IMR-90 (cell line): ENCODE results near the gene ACSS1. TPM values are rescaled to one million over a fixed set of nuclear protein-coding genes. Genes with fewer than 3 reads are reported as not detected.

ENCODE experiments used
- ATAC-seq: fragments of 200-7000 bp; cut with Tn5 transposase; 2 replicates; pipeline ENCODE4 v1.9.1; 2020; ENCODE audit warnings: low read depth, mild to moderate bottlenecking, moderate library complexity
- BruUV-seq: library from RNA; stranded (reverse); fragments of 400-500 nt; replicated peaks from 2 replicates; lab custom pipeline; 2021; lab: Mats Ljungman, UMichigan
- CTCF ChIA-PET: fragments of 300-600 bp; formaldehyde crosslinking; extraction: SDS; loops from one replicate; lab custom pipeline; 2021; ENCODE audit warnings: antibody characterized with exemption; lab: Yijun Ruan, JAX
- POLR2A ChIA-PET: fragments of 300-600 bp; sonication (Branson Sonifier 250); formaldehyde crosslinking; loops from one replicate; lab custom pipeline; 2022; ENCODE audit warnings: antibody characterized with exemption; ENCODE audit not compliant: unreplicated experiment; lab: Charles Lee
- DNase-seq: peaks from one replicate; pipeline ENCODE4 v3.0.0; 2013
- H2AFZ ChIP-seq: replicated peaks from 2 replicates; pipeline ENCODE3; 2013; ENCODE audit warnings: low read length, mild to moderate bottlenecking; ENCODE audit not compliant: poor library complexity
- H2AK5ac ChIP-seq: 2 replicates; pipeline ENCODE4 v1.6.1; 2013; ENCODE audit warnings: low read depth, low read length, inconsistent platforms
- H2AK9ac ChIP-seq: replicated peaks from 2 replicates; pipeline ENCODE3; 2013; ENCODE audit warnings: mild to moderate bottlenecking, low read depth, low read length, moderate library complexity; ENCODE audit not compliant: poor library complexity
- H2BK120ac ChIP-seq: 2 replicates; pipeline ENCODE4 v1.6.1; 2013; ENCODE audit warnings: low read depth, low read length, inconsistent platforms
- H2BK15ac ChIP-seq: 3 replicates; pipeline ENCODE4 v1.6.1; 2013; ENCODE audit warnings: low read depth, low read length, inconsistent platforms
- H2BK20ac ChIP-seq: 2 replicates; pipeline ENCODE4 v1.6.1; 2013; ENCODE audit warnings: low read depth, mild to moderate bottlenecking, inconsistent platforms, low read length, moderate library complexity
- H2BK5ac ChIP-seq: 2 replicates; pipeline ENCODE4 v1.6.1; 2013; ENCODE audit warnings: mild to moderate bottlenecking, low read depth, low read length, inconsistent platforms; ENCODE audit not compliant: poor library complexity, severe bottlenecking
- H3K14ac ChIP-seq: replicated peaks from 2 replicates; pipeline ENCODE4 v1.6.1; 2013; ENCODE audit warnings: low read depth, low read length, inconsistent platforms
- H3K18ac ChIP-seq: 2 replicates; pipeline ENCODE4 v1.6.1; 2013; ENCODE audit warnings: low read depth, low read length, control low read depth
- H3K23ac ChIP-seq: 2 replicates; pipeline ENCODE4 v1.6.1; 2013; ENCODE audit warnings: low read depth, low read length, inconsistent platforms
- H3K27ac ChIP-seq: 2 replicates; pipeline ENCODE4 v1.5.1; 2013; ENCODE audit warnings: mild to moderate bottlenecking, control low read depth, low read length; ENCODE audit not compliant: insufficient read depth
- H3K27me3 ChIP-seq: 2 replicates; pipeline ENCODE4 v1.6.1; 2013; ENCODE audit warnings: low read length; ENCODE audit not compliant: control insufficient read depth, insufficient read depth
- H3K36me3 ChIP-seq: 2 replicates; pipeline ENCODE4 v1.6.1; 2013; ENCODE audit warnings: low read length, mixed read lengths; ENCODE audit not compliant: control insufficient read depth, insufficient read depth
- H3K4ac ChIP-seq: 2 replicates; pipeline ENCODE4 v1.6.1; 2013; ENCODE audit warnings: low read depth, low read length, inconsistent platforms
- H3K4me1 ChIP-seq: 2 replicates; pipeline ENCODE4 v1.6.1; 2013; ENCODE audit warnings: low read length, mixed read lengths; ENCODE audit not compliant: control insufficient read depth, insufficient read depth
- H3K4me2 ChIP-seq: 2 replicates; pipeline ENCODE4 v1.6.1; 2013; ENCODE audit warnings: low read depth, mild to moderate bottlenecking, control low read depth, low read length, moderate library complexity
- H3K4me3 ChIP-seq: 2 replicates; pipeline ENCODE4 v1.5.1; 2013; ENCODE audit warnings: low read depth, mild to moderate bottlenecking, control low read depth, low read length, moderate library complexity; ENCODE audit not compliant: insufficient read depth
- H3K56ac ChIP-seq: 2 replicates; pipeline ENCODE4 v1.6.1; 2013; ENCODE audit warnings: low read length, inconsistent platforms; ENCODE audit not compliant: insufficient read depth; ENCODE audit errors: extremely low read depth
- H3K79me1 ChIP-seq, 2 experiments: 2 replicates each; pipeline ENCODE4 v1.6.1; 2013; ENCODE audit warnings: low read length in 2 of 2, inconsistent platforms in 1 of 2, low read depth in 1 of 2
- H3K9ac ChIP-seq: 2 replicates; pipeline ENCODE4 v1.6.1; 2013; ENCODE audit warnings: low read depth, low read length, control low read depth
- H3K9me1 ChIP-seq: 2 replicates; pipeline ENCODE4 v1.6.1; 2013; ENCODE audit warnings: low read length, inconsistent platforms; ENCODE audit not compliant: insufficient read depth
- H3K9me3 ChIP-seq: 2 replicates; pipeline ENCODE4 v1.6.1; 2013; ENCODE audit warnings: low read length; ENCODE audit not compliant: control insufficient read depth, insufficient read depth
- H4K20me1 ChIP-seq: 2 replicates; pipeline ENCODE4 v1.6.1; 2013; ENCODE audit warnings: low read length, inconsistent platforms; ENCODE audit not compliant: insufficient read depth
- H4K5ac ChIP-seq: 2 replicates; pipeline ENCODE4 v1.6.1; 2013; ENCODE audit warnings: mild to moderate bottlenecking, low read depth, low read length, control low read depth
- H4K8ac ChIP-seq, 2 experiments: 2 replicates each; pipeline ENCODE4 v1.6.1; 2013; ENCODE audit warnings: low read depth in 2 of 2, low read length in 2 of 2, control low read depth in 1 of 2, inconsistent platforms in 1 of 2
- H4K91ac ChIP-seq: 2 replicates; pipeline ENCODE4 v1.6.1; 2013; ENCODE audit warnings: low read depth, low read length, inconsistent platforms; ENCODE audit not compliant: insufficient read depth
- BHLHE40 ChIP-seq: fragments of 150-350 bp; IDR thresholded peaks from 2 replicates; pipeline ENCODE4 v1.6.1; 2016; ENCODE audit warnings: mild to moderate bottlenecking, low read depth, low read length
- CEBPB ChIP-seq: IDR thresholded peaks from 2 replicates; pipeline ENCODE4 v1.6.1; 2012; ENCODE audit warnings: low read depth, low read length, improper control_type of control experiment
- CHD1 ChIP-seq: IDR thresholded peaks from 2 replicates; pipeline ENCODE4 v1.6.1; 2012; ENCODE audit warnings: low read depth, low read length, improper control_type of control experiment
- CTCF ChIP-seq: conservative IDR thresholded peaks from 2 replicates; pipeline ENCODE4 v1.5.1; 2012; ENCODE audit warnings: mild to moderate bottlenecking, low read depth, low read length, improper control_type of control experiment
- ELK1 ChIP-seq: fragments of 150-350 bp; IDR thresholded peaks from 2 replicates; pipeline ENCODE4 v1.6.1; 2016; ENCODE audit warnings: low read depth, mild to moderate bottlenecking, low read length, moderate library complexity, borderline replicate concordance
- FOS ChIP-seq: fragments of 150-350 bp; IDR thresholded peaks from 2 replicates; pipeline ENCODE4 v1.6.1; 2016; ENCODE audit warnings: low read depth, low read length
- MAFK ChIP-seq: IDR thresholded peaks from 2 replicates; pipeline ENCODE4 v1.6.1; 2012; ENCODE audit warnings: low read depth, low read length, improper control_type of control experiment
- MAZ ChIP-seq: IDR thresholded peaks from 2 replicates; pipeline ENCODE4 v1.6.1; 2012; ENCODE audit warnings: low read depth, mild to moderate bottlenecking, low read length, improper control_type of control experiment, moderate library complexity, borderline replicate concordance
- MXI1 ChIP-seq: IDR thresholded peaks from 2 replicates; pipeline ENCODE4 v1.6.1; 2012; ENCODE audit warnings: low read depth, mild to moderate bottlenecking, low read length, moderate library complexity, borderline replicate concordance
- NFE2L2 ChIP-seq: fragments of 150-350 bp; IDR thresholded peaks from 2 replicates; pipeline ENCODE4 v1.6.1; 2016; ENCODE audit warnings: low read depth, mild to moderate bottlenecking, low read length
- POLR2A ChIP-seq: IDR thresholded peaks from 2 replicates; pipeline ENCODE4 v1.6.1; 2012; ENCODE audit warnings: mild to moderate bottlenecking, low read depth, low read length
- RAD21 ChIP-seq: IDR thresholded peaks from 2 replicates; pipeline ENCODE4 v1.6.1; 2012; ENCODE audit warnings: low read length, improper control_type of control experiment
- RCOR1 ChIP-seq: IDR thresholded peaks from 2 replicates; pipeline ENCODE4 v1.6.1; 2012; ENCODE audit warnings: mild to moderate bottlenecking, low read length, improper control_type of control experiment; ENCODE audit not compliant: insufficient replicate concordance
- RFX5 ChIP-seq: IDR thresholded peaks from 2 replicates; pipeline ENCODE4 v1.8.0; 2012; ENCODE audit warnings: low read depth, mild to moderate bottlenecking, low read length, moderate library complexity
- SMC3 ChIP-seq: fragments of 150-350 bp; IDR thresholded peaks from 2 replicates; pipeline ENCODE4 v1.6.1; 2016; ENCODE audit warnings: low read depth, mild to moderate bottlenecking, antibody characterized with exemption, low read length, moderate library complexity
- WGBS, 2 experiments: methylation state at CpG; one replicate each; pipeline versions ENCODE4 v1.1.5 to v1.1.7; 2013; ENCODE audit warnings: missing lambda C conversion rate in 2 of 2; ENCODE audit not compliant: insufficient read length in 1 of 2; ENCODE audit errors: extremely low coverage in 2 of 2; 5-methylcytosine and 5-hydroxymethylcytosine counted together
- dilution Hi-C: fragments of 300-500 bp; cut with HindIII; formaldehyde crosslinking; loops from one replicate; pipeline ENCODE4 v1.14.3; 2018; ENCODE audit warnings: low sequenced_read_pairs; ENCODE audit not compliant: unreplicated experiment
- in situ Hi-C: fragments of 300-500 bp; cut with MboI; formaldehyde crosslinking; loops from 3 replicates; pipeline ENCODE4 v1.14.3; 2019; ENCODE audit warnings: low sequenced_read_pairs, inconsistent platforms, mixed read lengths
- intact Hi-C: fragments of 100-400 bp; cut with micrococcal nuclease; formaldehyde crosslinking; loops from 2 replicates; pipeline ENCODE4 v1.10.0; 2022
- polyA plus RNA-seq, 3 experiments: library from polyadenylated mRNA; depleted of rRNA; stranded (reverse); fragments of >200 nt; gene quantifications; 2 replicates each; pipeline ENCODE4 v1.2.3, GENCODE V29; 2012; ENCODE audit warnings: low replicate concordance in 1 of 3
- total RNA-seq: library from RNA; depleted of rRNA; stranded (reverse); fragments of >200 nt; gene quantifications from 2 replicates; pipeline ENCODE4 v1.2.3, GENCODE V29; 2012
- TF ChIP-seq, protein P1 (sequence below): fragments of 150-350 bp; IDR thresholded peaks from 2 replicates; pipeline ENCODE4 v1.6.1; 2017; ENCODE audit warnings: mild to moderate bottlenecking, antibody characterized with exemption, low read length, low read depth

Gene ACSS1
- total and polyA plus RNA-seq, 2 of the 4 experiments (the other 2 are of a cell fraction) = 0.72 to 1.2 TPM

DNA sequence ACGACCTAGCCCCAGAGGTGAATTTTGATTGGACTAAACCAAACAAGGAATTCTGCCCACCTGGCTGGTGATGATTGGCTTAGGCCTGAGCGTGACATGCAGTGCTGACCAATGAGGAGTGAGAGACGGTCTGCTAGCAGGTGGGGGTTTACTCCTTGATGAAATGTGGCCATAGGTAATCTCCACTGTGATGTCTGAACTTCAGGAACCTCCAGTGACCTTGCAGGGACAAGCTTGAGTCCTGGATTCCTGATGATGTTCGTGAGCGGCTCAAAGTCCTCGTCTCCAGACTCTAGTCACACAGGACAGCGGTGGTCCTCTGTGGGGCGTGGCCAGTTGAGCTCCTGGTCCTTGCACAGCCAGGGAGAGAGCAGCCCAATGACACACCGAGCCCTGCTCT lies 15.6 kb upstream of the ACSS1 start:
- ChIA-PET CTCF (no interaction called here), POLR2A (no interaction called here)
- Histone ChIP-seq H3K14ac (no peak overlapping the region), H4K8ac (no peak overlapping the region), H2BK120ac (no peak overlapping the region), H4K91ac (no peak overlapping the region), H4K20me1 (no peaks in the 10 kb centered on the region), H2AK9ac (no peak overlapping the region), H4K5ac (no peak overlapping the region), H2BK15ac (no peak overlapping the region), H3K9me3 (no peaks in the 10 kb centered on the region), H3K4me1 (no peaks in the 10 kb centered on the region), H3K23ac (no peak overlapping the region), H2BK20ac (no peak overlapping the region), H3K27me3 (peaks cover 67% of the 10 kb centered on the region), H3K27ac (no peak overlapping the region), H3K9ac (no peak overlapping the region), H3K9me1 (no peaks in the 10 kb centered on the region), H2AFZ (no peak overlapping the region), H3K56ac (no peak overlapping the region), H2AK5ac (no peak overlapping the region), H2BK5ac (no peak overlapping the region), H3K4me3 (no peak overlapping the region), H3K4ac (no peak overlapping the region), H3K4me2 (no peak overlapping the region), H3K79me1 (no peaks in the 10 kb centered on the region), H3K18ac (no peak overlapping the region), H3K36me3 (no peaks in the 10 kb centered on the region)
- intact Hi-C loops = no loop called here
- ATAC-seq (no peak), DNase-seq (no peak)
- dilution Hi-C loops = no loop called here
- no TSS peak for BruUV-seq
- in situ Hi-C loops = loop anchor here (10.0 kb wide), 1 partner anchor 101 kb away; no protein-coding TSS in a partner anchor
- WGBS, 2 experiments = 63% methylated on average over 4 of the region's 9 CpGs; no CpG with 5 or more reads in 1 of the 2 experiments
- TF ChIP-seq MAFK = no peak
- no peak for TF ChIP-seq RAD21
- no peak for TF ChIP-seq BHLHE40
- TF ChIP-seq ELK1 = no peak
- TF ChIP-seq FOS = no peak
- TF ChIP-seq, protein P1, sequence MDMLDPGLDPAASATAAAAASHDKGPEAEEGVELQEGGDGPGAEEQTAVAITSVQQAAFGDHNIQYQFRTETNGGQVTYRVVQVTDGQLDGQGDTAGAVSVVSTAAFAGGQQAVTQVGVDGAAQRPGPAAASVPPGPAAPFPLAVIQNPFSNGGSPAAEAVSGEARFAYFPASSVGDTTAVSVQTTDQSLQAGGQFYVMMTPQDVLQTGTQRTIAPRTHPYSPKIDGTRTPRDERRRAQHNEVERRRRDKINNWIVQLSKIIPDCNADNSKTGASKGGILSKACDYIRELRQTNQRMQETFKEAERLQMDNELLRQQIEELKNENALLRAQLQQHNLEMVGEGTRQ = no peak
- no peak for TF ChIP-seq CHD1
- TF ChIP-seq CTCF = no peak
- no peak for TF ChIP-seq CEBPB
- TF ChIP-seq RFX5 = no peak
- no peak for TF ChIP-seq NFE2L2
- TF ChIP-seq POLR2A = no peak
- TF ChIP-seq SMC3 = no peak
- TF ChIP-seq MXI1 = no peak
- no peak for TF ChIP-seq MAZ
- no peak for TF ChIP-seq RCOR1
